Neutrophil (primary cell): ENCODE measurements around the gene ZNF805.

ENCODE experiments used
- H3K27ac ChIP-seq: fragments of 200-600 bp; sonication (generic); 2 replicates; pipeline ENCODE4 v1.5.1; 2016; ENCODE audit warnings: mild to moderate bottlenecking, moderate library complexity
- H3K27me3 ChIP-seq: fragments of 200-600 bp; sonication (generic); 2 replicates; pipeline ENCODE4 v1.6.0; 2016; ENCODE audit warnings: mild to moderate bottlenecking
- H3K36me3 ChIP-seq: fragments of 200-600 bp; sonication (generic); 2 replicates; pipeline ENCODE4 v1.5.1; 2017
- H3K4me1 ChIP-seq, 2 experiments: fragments of 200-600 bp in 1 of 2; sonication (generic) in 1 of 2; 1 replicate in 1 of 2; 2 replicates in 1 of 2; pipeline versions ENCODE4 v1.5.1 to v1.6.1; 2013 to 2016; ENCODE audit warnings: low read depth in 1 of 2, low read length in 1 of 2, mild to moderate bottlenecking in 1 of 2, moderate library complexity in 1 of 2; ENCODE audit not compliant: control insufficient read depth in 1 of 2, insufficient read depth in 1 of 2
- H3K4me3 ChIP-seq, 2 experiments: fragments of 200-600 bp in 1 of 2; sonication (generic) in 1 of 2; 1 replicate in 1 of 2; 2 replicates in 1 of 2; pipeline ENCODE4 v1.5.1; 2013 to 2016; ENCODE audit warnings: low read depth in 1 of 2, low read length in 1 of 2, mild to moderate bottlenecking in 1 of 2, moderate library complexity in 1 of 2
- H3K9me3 ChIP-seq: fragments of 200-600 bp; sonication (generic); 2 replicates; pipeline ENCODE4 v1.5.1; 2016
- TF ChIP-seq, protein P1 (sequence below): fragments of 200-600 bp; sonication (generic); IDR thresholded peaks from 2 replicates; pipeline ENCODE4 v1.5.1; 2016; ENCODE audit warnings: antibody characterized with exemption

ZNF805 gene

DNA sequence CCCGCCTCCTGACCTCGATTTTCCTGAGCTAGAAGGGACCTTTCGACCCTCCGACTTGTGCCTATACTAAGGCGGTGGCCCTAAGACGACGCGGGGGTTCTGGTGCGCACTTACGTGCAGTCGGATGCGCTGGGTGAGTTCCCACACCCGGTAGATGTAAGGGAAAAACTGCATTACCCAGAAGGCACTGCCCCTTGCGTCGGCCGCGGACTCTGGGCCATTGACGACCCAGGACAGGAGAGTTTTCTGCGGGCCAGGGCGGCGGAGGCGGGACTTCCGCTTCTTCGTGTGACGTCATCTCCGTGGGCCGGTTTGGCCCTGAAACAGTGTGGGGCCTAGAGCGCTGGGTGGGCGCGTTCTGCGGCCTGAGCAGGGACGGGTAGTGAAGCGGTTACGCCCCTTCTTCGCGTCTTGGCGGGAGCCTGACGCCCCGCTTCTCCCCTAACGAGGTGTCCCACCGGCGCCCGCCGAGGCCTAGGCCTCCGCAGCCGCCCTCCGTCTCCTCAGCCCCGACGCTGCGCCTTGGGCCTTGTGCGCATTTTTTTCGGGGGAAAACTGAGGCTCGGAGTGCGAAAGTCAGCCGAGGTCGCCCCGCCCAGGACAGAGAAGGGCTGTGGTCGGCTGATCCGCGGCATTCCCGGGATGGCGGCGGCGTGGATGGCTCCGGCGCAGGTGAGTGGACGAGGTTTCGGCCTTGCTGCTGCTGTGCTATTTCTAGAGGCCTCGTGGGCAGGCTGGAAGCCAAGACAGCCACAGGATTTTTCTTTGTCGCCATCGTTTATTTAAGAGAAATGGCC is 39.9 kb downstream of the ZNF805 start, which contains the start of gene ZNF460:
TSS of gene ZNF460 (plus strand) at position 321 of the 797 bp plus-strand sequence. CDS start at position 643, 322 bp downstream.
- no peaks in the 10 kb centered on the region for H3K27me3 ChIP-seq
- peaks cover 11% of the 10 kb centered on the region for H3K36me3 ChIP-seq
- H3K27ac ChIP-seq: peak within 1 kb of the TSS; percentile 90
- TF ChIP-seq, protein P1, sequence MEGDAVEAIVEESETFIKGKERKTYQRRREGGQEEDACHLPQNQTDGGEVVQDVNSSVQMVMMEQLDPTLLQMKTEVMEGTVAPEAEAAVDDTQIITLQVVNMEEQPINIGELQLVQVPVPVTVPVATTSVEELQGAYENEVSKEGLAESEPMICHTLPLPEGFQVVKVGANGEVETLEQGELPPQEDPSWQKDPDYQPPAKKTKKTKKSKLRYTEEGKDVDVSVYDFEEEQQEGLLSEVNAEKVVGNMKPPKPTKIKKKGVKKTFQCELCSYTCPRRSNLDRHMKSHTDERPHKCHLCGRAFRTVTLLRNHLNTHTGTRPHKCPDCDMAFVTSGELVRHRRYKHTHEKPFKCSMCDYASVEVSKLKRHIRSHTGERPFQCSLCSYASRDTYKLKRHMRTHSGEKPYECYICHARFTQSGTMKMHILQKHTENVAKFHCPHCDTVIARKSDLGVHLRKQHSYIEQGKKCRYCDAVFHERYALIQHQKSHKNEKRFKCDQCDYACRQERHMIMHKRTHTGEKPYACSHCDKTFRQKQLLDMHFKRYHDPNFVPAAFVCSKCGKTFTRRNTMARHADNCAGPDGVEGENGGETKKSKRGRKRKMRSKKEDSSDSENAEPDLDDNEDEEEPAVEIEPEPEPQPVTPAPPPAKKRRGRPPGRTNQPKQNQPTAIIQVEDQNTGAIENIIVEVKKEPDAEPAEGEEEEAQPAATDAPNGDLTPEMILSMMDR: peak; percentile 19
- H3K4me1 ChIP-seq: peaks cover 22 to 23% of the 10 kb centered on the region in 2 experiments
- no peaks in the 10 kb centered on the region for H3K9me3 ChIP-seq
- peak within 1 kb of the TSS; percentile 88 to 99 for H3K4me3 ChIP-seq

GRCh38 chr19:57280962-57281400 is 40.5 kb downstream of the ZNF805 start:
- Histone ChIP-seq H3K4me3 (peak overlapping the region; percentile 88 to 99), H3K4me1 (peaks cover 22 to 23% of the 10 kb centered on the region in 2 experiments), H3K9me3 (no peaks in the 10 kb centered on the region), H3K36me3 (peaks cover 17% of the 10 kb centered on the region), H3K27ac (peak overlapping the region; percentile 90), H3K27me3 (no peaks in the 10 kb centered on the region)
- TF ChIP-seq, protein P1: no peak

GRCh38 chr19:57282011-57282643 is 41.7 kb downstream of the ZNF805 start:
- Histone ChIP-seq H3K27ac (no peak overlapping the region), H3K4me3 (no peak overlapping the region)
- TF ChIP-seq, protein P1: no peak

GRCh38 chr19:57288373-57288772 is 47.9 kb downstream of the ZNF805 start:
- Histone ChIP-seq H3K4me1 (no peaks in the 10 kb centered on the region), H3K9me3 (peaks cover 26% of the 10 kb centered on the region), H3K27me3 (no peaks in the 10 kb centered on the region), H3K27ac (no peak overlapping the region), H3K36me3 (peaks cover 71% of the 10 kb centered on the region), H3K4me3 (no peak overlapping the region)
- TF ChIP-seq, protein P1: no peak

More at GRCh38 chr19:57282011-57282643, 41.7 kb downstream of the ZNF805 start:
- no peaks in the 10 kb centered on the region for H3K27me3 ChIP-seq
- H3K36me3 ChIP-seq: peaks cover 25% of the 10 kb centered on the region
- H3K9me3 ChIP-seq: no peaks in the 10 kb centered on the region
- H3K4me1 ChIP-seq: peaks cover 22 to 23% of the 10 kb centered on the region in 2 experiments

DNA sequence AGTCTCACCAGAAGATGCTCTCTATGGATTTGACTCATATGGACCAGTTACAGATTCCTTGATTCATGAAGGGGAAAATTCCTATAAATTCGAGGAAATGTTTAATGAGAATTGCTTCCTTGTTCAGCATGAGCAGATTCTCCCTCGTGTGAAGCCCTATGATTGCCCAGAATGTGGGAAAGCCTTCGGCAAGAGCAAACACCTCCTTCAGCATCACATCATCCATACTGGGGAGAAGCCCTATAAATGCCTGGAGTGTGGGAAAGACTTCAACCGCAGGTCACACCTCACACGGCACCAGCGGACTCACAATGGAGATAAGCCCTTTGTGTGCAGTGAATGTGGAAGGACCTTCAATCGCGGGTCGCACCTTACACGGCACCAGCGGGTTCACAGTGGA is 50.5 kb downstream of the ZNF805 start:
- Histone ChIP-seq H3K9me3 (peaks cover 31% of the 10 kb centered on the region), H3K4me1 (no peaks in the 10 kb centered on the region), H3K27ac (no peak overlapping the region), H3K27me3 (no peaks in the 10 kb centered on the region), H3K36me3 (peaks cover 54% of the 10 kb centered on the region), H3K4me3 (no peak overlapping the region)
- TF ChIP-seq, protein P1: no peak
